Suprapubic skin (tissue), 4 donors: Measurements from ENCODE around the gene ZNF407. TPM values are rescaled to one million over a fixed set of nuclear protein-coding genes. Genes with fewer than 3 reads are reported as not detected.
A peak's percentile ranks its signal among the peaks of the same experiment; 100 is the strongest.

Experiments used
- DNase-seq, 2 donors: peaks; one replicate each; pipeline ENCODE4 v3.0.0-alpha.2; 2019; ENCODE audit warnings: low spot score in 2 of 2
- H3K27ac ChIP-seq: fragments of 200-600 bp; sonication (generic); one replicate; pipeline ENCODE4 v1.5.1; 2019
- H3K27me3 ChIP-seq: fragments of 200-600 bp; sonication (generic); one replicate; pipeline ENCODE4 v1.5.1; 2019
- H3K36me3 ChIP-seq: fragments of 200-600 bp; sonication (generic); one replicate; pipeline ENCODE4 v1.5.1; 2019
- H3K4me1 ChIP-seq: fragments of 200-600 bp; sonication (generic); one replicate; pipeline ENCODE4 v1.5.1; 2019
- H3K4me3 ChIP-seq: fragments of 200-600 bp; sonication (generic); one replicate; pipeline ENCODE4 v1.5.1; 2019; ENCODE audit warnings: mild to moderate bottlenecking
- H3K9me3 ChIP-seq: fragments of 200-600 bp; sonication (generic); one replicate; pipeline ENCODE4 v1.5.1; 2019
- CTCF ChIP-seq, 2 donors: fragments of 200-600 bp in 1 of 2; fragments of 450-650 bp in 1 of 2; sonication (generic) in 1 of 2; IDR thresholded peaks; one replicate each; pipeline ENCODE4 v1.5.1; 2016 to 2019; ENCODE audit warnings: antibody characterized with exemption in 2 of 2, mild to moderate bottlenecking in 1 of 2, moderate library complexity in 1 of 2
- EP300 ChIP-seq: sonication (generic); formaldehyde crosslinking; IDR thresholded peaks from one replicate; pipeline ENCODE4 v1.6.1; 2017; ENCODE audit warnings: antibody characterized with exemption
- POLR2A ChIP-seq, 2 donors: fragments of 450-650 bp; IDR thresholded peaks; one replicate each; pipeline ENCODE4 v1.6.1; 2017; ENCODE audit warnings: antibody characterized with exemption in 2 of 2, mild to moderate bottlenecking in 2 of 2, moderate library complexity in 2 of 2
- POLR2AphosphoS5 ChIP-seq, 3 donors: sonication (generic); formaldehyde crosslinking; IDR thresholded peaks; one replicate each; pipeline ENCODE4 v1.6.1; 2017; ENCODE audit warnings: antibody characterized with exemption in 3 of 3
- WGBS: methylation state at CpG from one replicate; pipeline ENCODE4 v1.1.5; 2018; 5-methylcytosine and 5-hydroxymethylcytosine counted together
- total RNA-seq, 4 donors: library from RNA; depleted of rRNA; stranded (reverse); fragments of >200 nt; gene quantifications; one replicate each; pipeline ENCODE4 v1.1.0, GENCODE V29; 2016

Gene ZNF407
- total RNA-seq, 4 donors from 2014 or later = 10.7 to 22.1 (median 13.8) TPM

GRCh38 chr18:74896390-74896991 is 298.8 kb downstream of the ZNF407 start:
- Histone ChIP-seq H3K4me3 (no peak overlapping the region), H3K9me3 (no peaks in the 10 kb centered on the region), H3K36me3 (no peaks in the 10 kb centered on the region), H3K27ac (no peak overlapping the region), H3K27me3 (no peaks in the 10 kb centered on the region), H3K4me1 (no peaks in the 10 kb centered on the region)
- DNase-seq = no peak
- 36% methylated on average over 4 of the region's 4 CpGs for WGBS
- TF ChIP-seq POLR2A (IDR thresholded peaks at IDR 0.05) (no peak), CTCF (IDR thresholded peaks at IDR 0.05) (peak; percentile 8 to 60)

- Histone ChIP-seq H3K4me1 (no peaks in the 10 kb centered on the region), H3K27ac (no peak overlapping the region), H3K27me3 (no peaks in the 10 kb centered on the region), H3K4me3 (no peak overlapping the region), H3K36me3 (no peaks in the 10 kb centered on the region), H3K9me3 (no peaks in the 10 kb centered on the region)
- no peak for DNase-seq
- WGBS = 62% methylated on average over 5 of the region's 5 CpGs
- TF ChIP-seq POLR2AphosphoS5 (IDR thresholded peaks at IDR 0.05) (no peak), EP300 (no peak)
Observed at GRCh38 chr18:74897971-74898657, 300.4 kb downstream of the ZNF407 start.

- no peaks in the 10 kb centered on the region for H3K9me3 ChIP-seq
- DNase-seq = no peak
- no peak overlapping the region for H3K4me3 ChIP-seq
- WGBS = 71% methylated on average over 3 of the region's 3 CpGs
- no peaks in the 10 kb centered on the region for H3K4me1 ChIP-seq
- H3K27ac ChIP-seq = no peak overlapping the region
- H3K36me3 ChIP-seq = no peaks in the 10 kb centered on the region
- TF ChIP-seq POLR2AphosphoS5 (IDR thresholded peaks at IDR 0.05) = no peak
- no peak for TF ChIP-seq CTCF (IDR thresholded peaks at IDR 0.05)
- TF ChIP-seq EP300 = no peak
- no peak for TF ChIP-seq POLR2A (IDR thresholded peaks at IDR 0.05)
- H3K27me3 ChIP-seq = no peaks in the 10 kb centered on the region
Observed at GRCh38 chr18:74898965-74899364, 301.3 kb downstream of the ZNF407 start.

GRCh38 chr18:74899554-74899953 is 301.9 kb downstream of the ZNF407 start:
- H3K36me3 ChIP-seq = no peaks in the 10 kb centered on the region
- H3K4me1 ChIP-seq = no peaks in the 10 kb centered on the region
- no peak for DNase-seq
- no peaks in the 10 kb centered on the region for H3K9me3 ChIP-seq
- no peak overlapping the region for H3K27ac ChIP-seq
- TF ChIP-seq CTCF (IDR thresholded peaks at IDR 0.05) = no peak
- WGBS = 86% methylated on average over 5 of the region's 5 CpGs
- H3K27me3 ChIP-seq = no peaks in the 10 kb centered on the region
- H3K4me3 ChIP-seq = no peak overlapping the region

GRCh38 chr18:74901362-74902146 is 303.9 kb downstream of the ZNF407 start:
- no peak overlapping the region for H3K27ac ChIP-seq
- no peaks in the 10 kb centered on the region for H3K9me3 ChIP-seq
- H3K4me1 ChIP-seq = no peaks in the 10 kb centered on the region
- no peaks in the 10 kb centered on the region for H3K27me3 ChIP-seq
- no peak overlapping the region for H3K4me3 ChIP-seq
- WGBS = 83% methylated on average over 4 of the region's 4 CpGs
- no peak for TF ChIP-seq POLR2A (IDR thresholded peaks at IDR 0.05)
- TF ChIP-seq EP300 = no peak
- TF ChIP-seq POLR2AphosphoS5 (IDR thresholded peaks at IDR 0.05) = no peak
- no peak for TF ChIP-seq CTCF (IDR thresholded peaks at IDR 0.05)
- no peaks in the 10 kb centered on the region for H3K36me3 ChIP-seq
- no peak for DNase-seq
